Retina (tissue), 1 donor: ENCODE data around the gene RUFY3.

Experiments
- DNase-seq: peaks from one replicate; pipeline ENCODE4 v3.0.0-alpha.2; 2016

RUFY3 gene

GRCh38 chr4:70793626-70794025 is 71.9 kb downstream of the RUFY3 start:
- DNase-seq: no peak

GRCh38 chr4:70801265-70801809 is 79.6 kb downstream of the RUFY3 start:
- DNase-seq: no peak

GRCh38 chr4:70802928-70803580 is 81.3 kb downstream of the RUFY3 start:
- DNase-seq: no peak

GRCh38 chr4:70808151-70808550 is 86.4 kb downstream of the RUFY3 start:
- DNase-seq: no peak

GRCh38 chr4:70815370-70815769 is 93.6 kb downstream of the RUFY3 start:
- DNase-seq: no peak

GRCh38 chr4:70816894-70817293 is 95.1 kb downstream of the RUFY3 start:
- no peak for DNase-seq

GRCh38 chr4:70818173-70818855 is 96.5 kb downstream of the RUFY3 start:
- no peak for DNase-seq

GRCh38 chr4:70818921-70819320 is 97.2 kb downstream of the RUFY3 start:
- DNase-seq: no peak

- DNase-seq: no peak
These were observed 107.3 kb downstream of the RUFY3 start for GRCh38 chr4:70829015-70829414.

GRCh38 chr4:70829492-70829891 is 107.7 kb downstream of the RUFY3 start:
- no peak for DNase-seq

- DNase-seq: no peak
These were observed 108.3 kb downstream of the RUFY3 start for GRCh38 chr4:70830054-70830453.

- DNase-seq: no peak
These were observed 109.5 kb downstream of the RUFY3 start for GRCh38 chr4:70831293-70831692.

GRCh38 chr4:70833675-70834074 is 111.9 kb downstream of the RUFY3 start:
- DNase-seq: no peak

GRCh38 chr4:70836081-70836480 is 114.3 kb downstream of the RUFY3 start:
- DNase-seq: no peak

GRCh38 chr4:70838204-70838603 is 116.4 kb downstream of the RUFY3 start:
- peak; percentile 18 for DNase-seq

GRCh38 chr4:70838666-70839588 is 117.2 kb downstream of the RUFY3 start:
- peak; percentile 86 for DNase-seq

GRCh38 chr4:70839589-70840093 is 117.9 kb downstream of the RUFY3 start, which contains the start of gene GRSF1:
GRSF1 (minus strand) TSS chr4:70839890; CDS start chr4:70839827, 63 bp downstream.
- peak; percentile 89 for DNase-seq

- peak; percentile 43 for DNase-seq
These were observed 118.4 kb downstream of the RUFY3 start for GRCh38 chr4:70840137-70840536.

GRCh38 chr4:70840631-70841030 is 118.9 kb downstream of the RUFY3 start:
- peak; percentile 9 for DNase-seq

GRCh38 chr4:70841211-70841610 is 119.4 kb downstream of the RUFY3 start:
- no peak for DNase-seq

- no peak for DNase-seq
These were observed 120.2 kb downstream of the RUFY3 start for GRCh38 chr4:70841951-70842350.

- no peak for DNase-seq
These were observed 121.1 kb downstream of the RUFY3 start for GRCh38 chr4:70842761-70843435.
